Measurements from ENCODE around the gene CD8B2.
A peak's percentile ranks its signal among the peaks of the same experiment; 100 is the strongest.
"Not testable (repeated sequence)": the region's sequence is repeated elsewhere in the genome, so short reads cannot be mapped to it uniquely, and the experiment has no call there.

CD8B2 gene

GRCh38 chr2:106486551-106487385 lies at the start of gene CD8B2:
Gene CD8B2, plus strand, starts transcription at chr2:106487364. Its CDS starts 63 bp downstream, at chr2:106487427.
- DNase-seq (ENCODE audit: low read depth); H3K4me3 ChIP-seq (replicated peaks; ENCODE audit: low read depth, low read length): not testable (repeated sequence)

GRCh38 chr2:106461882-106462281 lies 25.3 kb upstream of the CD8B2 start:
- not testable (repeated sequence) for H3K4me3 ChIP-seq (replicated peaks; ENCODE audit: low read depth, low read length)
- DNase-seq (ENCODE audit: low read depth) = peak; percentile 0
- peak; percentile 4 for TF ChIP-seq CTCF (IDR thresholded peaks at IDR 0.05; ENCODE audit: low read length, missing control alignments)

GRCh38 chr2:106467516-106467915 lies 19.6 kb upstream of the CD8B2 start:
- not testable (repeated sequence) for DNase-seq (ENCODE audit: low read depth); H3K4me3 ChIP-seq (replicated peaks; ENCODE audit: low read depth, low read length)

GRCh38 chr2:106468107-106468506 lies 19.1 kb upstream of the CD8B2 start, which contains the start of gene RGPD3:
Gene RGPD3, minus strand, starts transcription at chr2:106468413. Its CDS starts 125 bp downstream, at chr2:106468288.
- not testable (repeated sequence) for DNase-seq (ENCODE audit: low read depth); H3K4me3 ChIP-seq (replicated peaks; ENCODE audit: low read depth, low read length)

- TF ChIP-seq CTCF (IDR thresholded peaks at IDR 0.05; ENCODE audit: low read length, missing control alignments) = peak; percentile 11
- not testable (repeated sequence) for H3K4me3 ChIP-seq (replicated peaks; ENCODE audit: low read depth, low read length); DNase-seq (ENCODE audit: low read depth)
Measured at GRCh38 chr2:106470658-106471057, 16.5 kb upstream of the CD8B2 start.

- not testable (repeated sequence) for H3K4me3 ChIP-seq (replicated peaks; ENCODE audit: low read depth, low read length); DNase-seq (ENCODE audit: low read depth)
Measured at GRCh38 chr2:106477647-106478046, 9.5 kb upstream of the CD8B2 start.

- not testable (repeated sequence) for H3K4me3 ChIP-seq (replicated peaks; ENCODE audit: low read depth, low read length); DNase-seq (ENCODE audit: low read depth)
Measured at GRCh38 chr2:106479563-106479962, 7.6 kb upstream of the CD8B2 start.

GRCh38 chr2:106487386-106488191 lies 425 bp downstream of the CD8B2 start:
- not testable (repeated sequence) for H3K4me3 ChIP-seq (replicated peaks; ENCODE audit: low read depth, low read length); DNase-seq (ENCODE audit: low read depth)

GRCh38 chr2:106489701-106490100 lies 2.5 kb downstream of the CD8B2 start:
- not testable (repeated sequence) for H3K4me3 ChIP-seq (replicated peaks; ENCODE audit: low read depth, low read length); DNase-seq (ENCODE audit: low read depth)

- not testable (repeated sequence) for DNase-seq (ENCODE audit: low read depth); H3K4me3 ChIP-seq (replicated peaks; ENCODE audit: low read depth, low read length)
Measured at GRCh38 chr2:106492399-106492798, 5.2 kb downstream of the CD8B2 start.

- not testable (repeated sequence) for DNase-seq (ENCODE audit: low read depth); H3K4me3 ChIP-seq (replicated peaks; ENCODE audit: low read depth, low read length)
Measured at GRCh38 chr2:106492913-106493312, 5.7 kb downstream of the CD8B2 start.

- H3K4me3 ChIP-seq (replicated peaks; ENCODE audit: low read depth, low read length); DNase-seq (ENCODE audit: low read depth): not testable (repeated sequence)
Measured at GRCh38 chr2:106498549-106498948, 11.4 kb downstream of the CD8B2 start.

- not testable (repeated sequence) for H3K4me3 ChIP-seq (replicated peaks; ENCODE audit: low read depth, low read length)
Measured at GRCh38 chr2:106500350-106500749, 13.2 kb downstream of the CD8B2 start.

GRCh38 chr2:106502351-106502750 lies 15.2 kb downstream of the CD8B2 start:
- not testable (repeated sequence) for H3K4me3 ChIP-seq (replicated peaks; ENCODE audit: low read depth, low read length); DNase-seq (ENCODE audit: low read depth)

More at GRCh38 chr2:106500350-106500749, 13.2 kb downstream of the CD8B2 start:
- not testable (repeated sequence) for DNase-seq (ENCODE audit: low read depth)

GRCh38 chr2:106504192-106504591 lies 17.0 kb downstream of the CD8B2 start:
- DNase-seq (ENCODE audit: low read depth); H3K4me3 ChIP-seq (replicated peaks; ENCODE audit: low read depth, low read length): not testable (repeated sequence)

GRCh38 chr2:106504787-106505186 lies 17.6 kb downstream of the CD8B2 start:
- DNase-seq (ENCODE audit: low read depth); H3K4me3 ChIP-seq (replicated peaks; ENCODE audit: low read depth, low read length): not testable (repeated sequence)
